Heart right ventricle (tissue), 16 donors: ENCODE results near the gene REST. TPM values are rescaled to one million over a fixed set of nuclear protein-coding genes. Genes with fewer than 3 reads are reported as not detected.

Source experiments
- ATAC-seq, 8 donors: fragments of 200-7000 bp; cut with Tn5 transposase; one replicate each; pipeline ENCODE4 v1.9.1; 2020; ENCODE audit warnings: mild to moderate bottlenecking in 8 of 8, moderate library complexity in 8 of 8, moderate number of reproducible peaks in 1 of 8
- DNase-seq, 2 donors: peaks; one replicate each; pipeline ENCODE4 v3.0.0-alpha.2; 2020
- H3K27ac ChIP-seq, 10 donors: fragments of 200-600 bp; sonication (generic) in 2 of 10; one replicate each; pipeline versions ENCODE4 v1.5.0 to v1.8.0; 2020 to 2022; ENCODE audit warnings: mild to moderate bottlenecking in 3 of 10
- H3K27me3 ChIP-seq, 7 donors: fragments of 200-600 bp; one replicate each; pipeline ENCODE4 v1.8.0; 2021 to 2022; ENCODE audit warnings: mild to moderate bottlenecking in 2 of 7
- H3K36me3 ChIP-seq, 9 donors: fragments of 200-600 bp; sonication (generic) in 1 of 9; one replicate each; pipeline versions ENCODE4 v1.5.0 to v1.8.0; 2020 to 2022; ENCODE audit warnings: mild to moderate bottlenecking in 2 of 9
- H3K4me1 ChIP-seq, 9 donors: fragments of 200-600 bp; sonication (generic) in 1 of 9; one replicate each; pipeline versions ENCODE4 v1.5.0 to v1.8.0; 2020 to 2022; ENCODE audit warnings: mild to moderate bottlenecking in 4 of 9
- H3K4me3 ChIP-seq, 10 donors: fragments of 200-600 bp; sonication (generic) in 2 of 10; one replicate each; pipeline versions ENCODE4 v1.5.0 to v1.8.0; 2020 to 2022; ENCODE audit warnings: mild to moderate bottlenecking in 7 of 10, moderate library complexity in 2 of 10
- H3K9me3 ChIP-seq, 11 donors: fragments of 200-600 bp in 10 of 11; sonication (generic) in 2 of 11; one replicate each; pipeline versions ENCODE4 v1.5.0 to v1.8.0; 2013 to 2022; ENCODE audit warnings: mild to moderate bottlenecking in 2 of 11, control low read depth in 1 of 11, moderate library complexity in 1 of 11
- whole genome bisulfite sequencing, 2 donors: extraction: QIAGEN DNeasy Blood & Tissue Kit; methylation state at CpG; one replicate each; pipeline ENCODE4 v1.1.7; 2013; ENCODE audit warnings: inconsistent platforms in 1 of 2; 5-methylcytosine and 5-hydroxymethylcytosine counted together
- intact Hi-C, 10 donors: fragments of 100-400 bp; cut with DNase I; formaldehyde crosslinking; loops; one replicate each; pipeline versions ENCODE4 v1.11.1 to v1.14.2; 2022
- polyA plus RNA-seq, 2 donors: library from polyadenylated mRNA; stranded (reverse); fragments of 200-250 nt; gene quantifications; one replicate each; pipeline ENCODE4 v1.2.3, GENCODE V29; 2013
- total RNA-seq, 10 donors: library from RNA; stranded (reverse); fragmentation: NEBNext Ultra II Directional in 3 of 10; extraction: Animal tissue kit (Norgen Biotek cat#: 25700) in 3 of 10; gene quantifications; one replicate each; pipeline versions ENCODE4 v1.2.1 to v1.2.4, GENCODE V29; 2021 to 2023
- TF ChIP-seq, protein P1 (sequence below), 9 donors: fragments of 200-600 bp; sonication (generic) in 2 of 9; IDR thresholded peaks; one replicate each; pipeline versions ENCODE4 v1.5.0 to v1.8.0; 2021 to 2022; ENCODE audit warnings: antibody characterized with exemption in 9 of 9, mild to moderate bottlenecking in 5 of 9, moderate library complexity in 1 of 9
- donor health status: Arrhythmogenic right ventricular cardiomyopathy.
- donor health status: ischemic (EF 13 %, LVEDD 7.1; RV severe dilation, severe dysfunction).
- donor health status: healthy with polysubstance abuse.
- donor health status: DM: no; HTN: yes; CAD: no.
- donor health status: DM: no; HTN: no; CAD: no.
- donor health status: ischemic (EF 25% LVEDD 6.9; RV normal size, moderate dysfunction).
- donor health status: ischemic (EF 25% LVEDD 5.7; RV mildly dilated, moderate dysfunction).
- donor health status: healthy.
- donor health status: DM: yes; HTN: yes; CAD: no.
- donor health status: Ischemic cardiomyopathy.
- donor health status: ischemic (EF 35%, LVEDD 5.7; RV mildly dilated, moderate dysfunction).
- donor health status: nonischemic (EF 11% LVEDD 7.7; RV severe dilation, severe dysfunction).
- donor health status: DM: yes; HTN: yes; CAD: no.
- donor health status: PGD.
- donor health status: ischemic (EF 29% LVEDD 5.4; RV normal size, mild dysfunction).
- donor health status: nonischemic (EF 23%, LVEDD 6.1; RV moderate dilation, normal function).

The REST gene
- total and polyA plus RNA-seq, 12 donors: 3.3 to 36.8 (median 28.2) TPM

- TF ChIP-seq, protein P1, sequence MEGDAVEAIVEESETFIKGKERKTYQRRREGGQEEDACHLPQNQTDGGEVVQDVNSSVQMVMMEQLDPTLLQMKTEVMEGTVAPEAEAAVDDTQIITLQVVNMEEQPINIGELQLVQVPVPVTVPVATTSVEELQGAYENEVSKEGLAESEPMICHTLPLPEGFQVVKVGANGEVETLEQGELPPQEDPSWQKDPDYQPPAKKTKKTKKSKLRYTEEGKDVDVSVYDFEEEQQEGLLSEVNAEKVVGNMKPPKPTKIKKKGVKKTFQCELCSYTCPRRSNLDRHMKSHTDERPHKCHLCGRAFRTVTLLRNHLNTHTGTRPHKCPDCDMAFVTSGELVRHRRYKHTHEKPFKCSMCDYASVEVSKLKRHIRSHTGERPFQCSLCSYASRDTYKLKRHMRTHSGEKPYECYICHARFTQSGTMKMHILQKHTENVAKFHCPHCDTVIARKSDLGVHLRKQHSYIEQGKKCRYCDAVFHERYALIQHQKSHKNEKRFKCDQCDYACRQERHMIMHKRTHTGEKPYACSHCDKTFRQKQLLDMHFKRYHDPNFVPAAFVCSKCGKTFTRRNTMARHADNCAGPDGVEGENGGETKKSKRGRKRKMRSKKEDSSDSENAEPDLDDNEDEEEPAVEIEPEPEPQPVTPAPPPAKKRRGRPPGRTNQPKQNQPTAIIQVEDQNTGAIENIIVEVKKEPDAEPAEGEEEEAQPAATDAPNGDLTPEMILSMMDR (IDR thresholded peaks at IDR 0.05): no peak
- intact Hi-C loops: loop anchor here in 1 of 10 donors (10.0 kb wide), 1 partner anchor 508 kb away; the partner anchor contains the start of gene SRP72
- 94 to 96% methylated on average over 2 of the region's 2 CpGs for WGBS, 2 donors
- H3K27me3 ChIP-seq: no peaks in the 10 kb centered on the region
- peaks cover 0 to 20% (median 13%) of the 10 kb centered on the region in 11 donors for H3K9me3 ChIP-seq
- DNase-seq (no peak), ATAC-seq (no peak)
- no peak overlapping the region for H3K27ac ChIP-seq
- H3K4me3 ChIP-seq: no peak overlapping the region
- peaks cover 0 to 76% (median 51%) of the 10 kb centered on the region in 9 donors for H3K36me3 ChIP-seq
- H3K4me1 ChIP-seq: peaks cover 0 to 27% (median 21%) of the 10 kb centered on the region in 9 donors
Measured at GRCh38 chr4:56972389-56972788, 64.7 kb downstream of the REST start.

DNA sequence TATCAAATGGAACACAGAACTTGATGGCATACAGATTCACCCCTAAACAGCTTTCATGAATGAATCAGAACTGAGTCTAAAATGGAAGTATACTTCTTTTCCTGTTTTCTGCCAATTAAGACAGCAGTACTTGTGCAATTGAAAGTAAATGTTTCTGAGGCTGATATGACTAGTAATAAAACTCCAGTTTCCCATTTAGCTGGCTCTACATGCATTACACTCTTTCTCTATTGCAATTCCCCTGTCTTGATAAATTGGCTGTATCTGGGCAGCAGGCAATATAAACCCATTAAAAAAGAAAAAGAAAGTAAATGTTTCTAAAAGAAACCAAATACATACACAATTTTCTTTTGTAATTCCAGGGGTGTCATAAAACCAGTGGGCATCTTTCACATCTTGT is 65.1 kb downstream of the REST start:
- Histone ChIP-seq H3K4me3 (no peak overlapping the region), H3K4me1 (peaks cover 0 to 27% (median 21%) of the 10 kb centered on the region in 9 donors), H3K27ac (no peak overlapping the region), H3K36me3 (peaks cover 0 to 72% (median 49%) of the 10 kb centered on the region in 9 donors), H3K9me3 (peaks cover 0 to 20% (median 13%) of the 10 kb centered on the region in 11 donors), H3K27me3 (no peaks in the 10 kb centered on the region)
- ATAC-seq (no peak), DNase-seq (no peak)
- TF ChIP-seq, protein P1 (IDR thresholded peaks at IDR 0.05): no peak
- intact Hi-C loops: loop anchor here in 1 of 10 donors (10.0 kb wide), 1 partner anchor 508 kb away; the partner anchor contains the start of gene SRP72

DNA sequence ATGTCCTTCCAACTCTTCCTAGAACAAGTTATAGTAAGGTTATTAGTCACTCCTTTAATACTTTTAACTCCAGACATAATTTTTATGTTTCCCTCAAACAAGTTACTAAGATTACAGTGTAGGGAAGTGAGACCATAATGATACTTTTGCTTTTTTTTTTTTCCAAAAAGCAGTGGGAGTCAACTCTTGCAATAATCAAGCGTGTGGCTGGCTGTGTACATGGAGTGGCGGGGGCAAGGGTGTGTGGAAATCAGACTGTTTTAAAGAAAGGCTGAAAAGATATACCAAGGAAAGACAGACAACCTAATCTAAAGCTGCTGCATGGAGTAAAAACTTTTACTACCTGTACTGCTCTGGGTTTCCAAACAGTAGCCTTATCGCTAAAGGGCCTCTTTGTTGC is 65.6 kb downstream of the REST start:
- intact Hi-C loops: loop anchor here in 1 of 10 donors (10.0 kb wide), 1 partner anchor 509 kb away; the partner anchor contains the start of gene SRP72
- no peaks in the 10 kb centered on the region for H3K27me3 ChIP-seq
- H3K4me3 ChIP-seq: no peak overlapping the region
- H3K36me3 ChIP-seq: peaks cover 0 to 67% (median 44%) of the 10 kb centered on the region in 9 donors
- no peak overlapping the region for H3K27ac ChIP-seq
- DNase-seq (no peak), ATAC-seq (no peak)
- peaks cover 0 to 20% (median 13%) of the 10 kb centered on the region in 11 donors for H3K9me3 ChIP-seq
- 98% methylated on average over 3 of the region's 3 CpGs for WGBS, 2 donors
- H3K4me1 ChIP-seq: peaks cover 0 to 30% (median 21%) of the 10 kb centered on the region in 9 donors
- TF ChIP-seq, protein P1 (IDR thresholded peaks at IDR 0.05): no peak

DNA sequence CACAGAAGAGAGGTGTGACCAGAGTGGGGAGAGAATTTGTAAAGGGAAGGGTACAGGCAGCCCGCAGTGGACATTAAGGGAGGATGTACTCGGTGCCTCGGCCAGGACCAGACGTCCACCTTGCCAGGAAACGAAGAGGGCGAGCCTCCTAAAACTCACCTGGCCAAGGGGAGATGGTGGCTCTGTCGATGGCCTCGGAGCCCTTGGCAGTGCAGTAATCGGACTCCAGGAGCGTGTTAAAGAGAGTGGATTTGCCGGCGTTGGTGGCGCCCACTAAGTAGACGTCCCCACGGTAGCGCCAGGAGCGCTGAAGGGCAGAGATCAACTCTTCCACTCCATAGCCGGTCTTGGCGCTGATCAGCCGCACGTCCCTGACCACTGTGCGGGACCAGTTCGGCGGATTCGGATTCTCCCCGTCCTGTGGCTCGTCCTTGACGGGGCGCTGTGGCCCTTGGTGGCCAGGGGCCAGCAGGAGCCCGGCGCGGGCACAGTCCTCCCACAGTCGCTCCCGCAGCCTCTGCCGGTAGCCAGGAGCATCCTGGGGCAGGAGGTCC is 68.7 kb downstream of the REST start:
- Histone ChIP-seq H3K4me3 (peak overlapping the region; percentile 69 to 98 (median 83)), H3K9me3 (peaks cover 0 to 20% (median 13%) of the 10 kb centered on the region in 11 donors), H3K27me3 (no peaks in the 10 kb centered on the region), H3K36me3 (peaks cover 0 to 49% (median 27%) of the 10 kb centered on the region in 9 donors), H3K4me1 (peaks cover 0 to 52% (median 42%) of the 10 kb centered on the region in 9 donors), H3K27ac (peak overlapping the region in 7 of 10 donors; percentile 79 to 94 (median 89))
- intact Hi-C loops: loop anchor here in 5 of 10 donors (5.0 to 10.0 kb wide), 5 partner anchors 64 to 539 kb away; partner anchors contain the start of genes REST (in 4 of the 5), IGFBP7 (in 2 of the 5), PAICS (in 1 of the 5) and PPAT (in 1 of the 5)
- WGBS, 2 donors: 1 to 2% methylated on average over 35 of the region's 35 CpGs
- ATAC-seq: peak in 3 of 8 donors; percentile 0 to 12 (median 3)
- TF ChIP-seq, protein P1 (IDR thresholded peaks at IDR 0.05): no peak
- no peak for DNase-seq
